DMS 273 treated with DMSO at 0.1 percent for 48 hours (cell line): ENCODE data around the gene ADAMTS9.

Source experiments
- DNase-seq: peaks from one replicate; lab custom pipeline; 2025; lab: John Stamatoyannopoulos, UW

The ADAMTS9 gene

GRCh38 chr3:64617610-64618009 lies 70.2 kb downstream of the ADAMTS9 start:
- DNase-seq: no peak

DNA sequence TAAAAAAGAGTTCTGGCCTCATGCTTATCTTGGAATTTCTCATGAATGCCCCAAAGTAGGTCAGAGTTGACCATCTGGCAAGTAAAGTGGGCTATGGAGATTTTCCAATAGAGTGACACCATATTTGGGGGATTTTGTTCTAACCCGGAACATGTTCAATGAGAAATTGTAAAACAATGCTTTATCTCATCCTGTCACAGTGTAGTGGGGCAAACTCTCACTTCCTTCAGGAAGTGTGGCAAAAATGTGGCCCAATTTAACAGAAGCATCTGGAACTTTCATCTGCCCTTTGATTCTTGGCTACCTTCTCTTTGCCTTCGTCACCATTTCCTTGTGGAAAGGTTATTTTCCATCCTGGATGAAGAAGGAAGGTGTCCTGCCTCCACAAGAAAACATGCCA lies 70.8 kb downstream of the ADAMTS9 start:
- DNase-seq: no peak

DNA sequence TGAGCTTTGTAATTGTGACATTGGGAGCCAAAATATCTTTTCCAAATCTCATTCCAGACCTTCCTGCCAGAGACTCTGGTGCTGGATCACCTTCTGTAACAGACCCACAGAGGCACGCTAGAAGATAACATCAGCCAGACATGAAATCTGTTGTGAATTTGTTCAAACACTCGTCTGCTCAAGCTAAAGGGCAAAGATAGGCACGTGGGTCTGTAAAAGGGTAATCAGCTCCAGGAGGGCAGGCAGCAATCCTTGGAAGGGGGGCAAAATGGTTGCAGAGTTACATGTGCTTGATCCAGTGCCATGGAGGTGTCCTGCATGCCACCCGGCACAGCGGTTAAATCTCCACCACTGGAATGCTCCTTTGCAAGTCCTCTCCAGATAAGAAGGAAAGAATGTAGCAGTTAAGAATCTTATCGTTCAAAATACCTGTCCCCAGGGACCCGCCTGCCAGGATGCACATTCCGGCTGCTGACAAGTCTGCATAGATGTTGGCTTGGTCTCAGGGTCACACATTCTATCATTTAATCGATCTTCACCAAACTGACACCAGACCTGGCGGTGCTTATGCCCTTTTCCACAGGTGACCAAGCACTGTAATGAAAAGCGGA lies 74.8 kb downstream of the ADAMTS9 start:
- no peak for DNase-seq

DNA sequence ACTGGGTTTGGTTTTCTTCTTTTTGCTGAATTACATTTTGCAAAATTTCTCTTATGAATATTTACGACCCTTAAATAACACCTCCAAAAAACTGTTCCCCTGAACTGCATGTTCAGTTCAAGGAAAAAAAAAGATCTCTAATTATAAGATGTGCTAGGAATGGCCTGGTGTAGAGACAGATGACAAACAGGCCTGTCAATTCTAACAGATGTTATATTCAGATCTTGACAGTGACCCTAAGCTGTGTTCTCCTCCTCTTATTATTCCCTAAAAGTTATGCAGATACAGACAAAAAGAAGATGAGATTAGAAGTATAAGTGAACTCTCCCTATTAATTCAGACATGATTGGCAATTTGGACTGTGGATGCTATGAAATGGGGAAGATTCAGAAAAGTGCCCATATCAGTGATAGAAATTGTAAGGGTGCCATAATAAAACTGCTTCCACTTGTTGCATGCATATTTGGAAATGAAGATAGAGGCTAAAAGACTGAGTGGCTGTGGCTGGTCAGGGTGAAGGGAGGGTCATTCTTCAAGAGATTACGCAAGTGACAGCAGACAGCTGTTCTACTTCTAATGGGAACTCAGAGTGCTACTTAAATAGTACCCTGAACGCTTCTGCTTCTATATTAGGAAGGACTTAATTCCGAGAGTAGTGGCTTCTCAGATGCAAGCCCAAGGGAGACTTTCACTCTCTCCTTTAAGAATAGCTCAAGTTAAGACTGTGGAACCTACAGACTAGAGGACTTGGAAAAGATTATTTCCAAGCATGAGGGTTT lies 75.5 kb downstream of the ADAMTS9 start:
- DNase-seq: no peak

GRCh38 chr3:64608741-64609140 lies 79.1 kb downstream of the ADAMTS9 start:
- DNase-seq: no peak

- DNase-seq: no peak
These were observed 80.7 kb downstream of the ADAMTS9 start for GRCh38 chr3:64607032-64607551.

GRCh38 chr3:64604313-64604712 lies 83.5 kb downstream of the ADAMTS9 start:
- DNase-seq: no peak

- DNase-seq: no peak
These were observed 86.0 kb downstream of the ADAMTS9 start for GRCh38 chr3:64601824-64602223.

DNA sequence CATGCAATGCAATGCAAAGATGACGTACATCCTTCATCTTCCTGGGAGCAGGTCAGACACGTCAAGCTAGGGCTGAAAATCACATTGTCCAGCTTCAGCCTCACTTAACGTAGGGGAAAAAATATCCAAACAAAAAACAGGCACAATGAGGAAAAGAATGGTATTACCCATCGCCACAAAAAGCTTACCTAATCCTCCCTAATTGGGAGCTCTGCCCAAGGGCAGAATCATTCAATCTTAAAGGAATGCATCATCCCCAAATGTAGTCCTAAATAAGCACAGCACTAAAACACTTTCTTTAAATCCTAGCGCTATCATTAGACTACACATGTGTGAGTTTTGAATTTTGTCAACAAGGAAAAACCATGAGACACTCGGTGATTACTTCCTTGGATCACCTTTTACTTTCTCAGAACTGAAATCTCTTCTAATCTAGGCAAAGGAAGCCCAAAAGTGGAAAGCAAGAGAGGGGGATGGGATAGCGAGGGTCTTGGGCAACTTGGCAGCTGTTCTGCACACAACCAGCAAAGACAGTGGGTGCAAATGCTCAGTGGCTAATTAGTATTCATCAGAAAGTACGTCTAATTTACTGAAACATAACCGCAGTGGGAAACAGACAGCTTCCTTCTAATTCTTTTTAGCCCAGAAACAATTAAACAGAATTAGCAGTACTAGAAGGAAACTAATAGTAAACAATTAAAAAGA lies 87.4 kb downstream of the ADAMTS9 start:
- no peak for DNase-seq

DNA sequence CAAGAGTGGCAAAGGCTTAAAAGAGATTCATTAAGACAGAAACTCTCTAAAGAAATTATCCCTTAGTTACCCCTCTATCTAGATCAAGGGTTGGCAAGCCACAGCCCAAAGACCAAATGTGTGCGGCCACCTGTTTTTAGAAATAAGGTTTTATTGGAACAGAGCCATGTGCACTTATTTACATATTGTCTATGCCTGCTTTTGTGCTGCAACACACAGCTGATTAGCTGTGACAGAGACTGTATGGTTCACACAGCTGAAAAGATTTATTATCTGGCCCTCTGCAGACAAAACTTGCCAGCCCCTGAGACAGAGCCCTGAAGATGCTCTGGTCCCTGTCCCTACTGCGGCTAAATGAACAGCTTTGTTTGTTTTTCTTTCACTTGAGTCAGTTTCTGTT lies 88.1 kb downstream of the ADAMTS9 start:
- no peak for DNase-seq

DNA sequence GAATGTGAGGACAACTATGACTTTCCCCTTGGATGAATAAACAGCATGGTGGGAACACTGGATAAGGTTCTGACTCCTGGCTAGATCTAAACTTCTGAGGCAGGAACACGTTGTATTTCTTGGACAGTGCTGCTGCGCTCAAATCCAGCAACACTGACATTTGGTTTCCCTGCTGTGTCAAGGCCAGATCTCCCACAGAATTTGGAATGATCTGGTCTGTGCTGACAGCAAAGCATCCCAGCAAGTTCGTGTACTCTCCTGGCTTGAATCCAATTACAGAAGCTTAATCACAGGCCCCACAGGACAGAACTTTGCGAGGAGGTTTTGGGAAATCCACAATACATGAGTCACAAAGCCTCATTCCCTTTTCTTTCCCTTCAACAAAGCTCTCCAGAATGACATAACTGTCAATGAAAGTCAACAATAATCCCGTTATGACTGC lies 92.5 kb downstream of the ADAMTS9 start:
- DNase-seq: no peak

DNA sequence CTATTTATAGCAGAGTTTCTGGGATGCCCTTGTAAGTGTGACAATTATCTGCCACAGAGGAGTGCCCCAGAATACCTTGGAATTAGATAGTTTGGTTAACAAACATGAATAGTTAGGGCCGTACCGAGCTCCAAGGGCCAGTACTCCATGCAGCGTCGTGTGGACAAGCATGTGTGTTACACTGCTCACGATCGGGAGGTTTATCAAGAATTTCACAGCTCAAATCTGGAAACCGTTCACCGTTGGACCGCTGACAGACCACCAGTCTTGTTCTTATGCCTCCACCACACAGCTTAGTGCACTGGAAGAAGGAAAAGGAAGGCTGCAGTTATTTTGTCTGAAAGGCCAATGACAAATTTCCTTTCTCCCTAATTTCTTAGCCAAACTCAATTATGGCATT lies 93.7 kb downstream of the ADAMTS9 start:
- DNase-seq: no peak

GRCh38 chr3:64593350-64593749 lies 94.5 kb downstream of the ADAMTS9 start:
- no peak for DNase-seq

DNA sequence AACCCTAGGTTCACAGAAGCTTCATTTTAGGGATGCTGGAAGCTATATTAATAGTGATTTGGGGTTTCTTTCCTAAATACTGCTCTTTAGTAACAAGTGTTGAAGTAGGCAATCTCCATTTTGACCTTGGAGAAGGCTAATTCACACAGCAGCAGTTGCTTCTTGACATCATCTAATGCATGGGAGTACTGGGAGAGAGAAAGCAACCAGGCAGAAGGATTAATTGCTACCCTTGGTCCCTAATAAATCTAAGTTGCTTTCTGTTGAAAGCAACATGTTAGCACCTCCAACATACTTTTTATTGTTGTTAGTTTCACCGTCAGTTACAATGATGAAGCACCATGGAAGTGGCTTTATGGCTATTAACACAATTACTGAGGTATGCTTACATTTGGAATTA lies 96.2 kb downstream of the ADAMTS9 start:
- no peak for DNase-seq

DNA sequence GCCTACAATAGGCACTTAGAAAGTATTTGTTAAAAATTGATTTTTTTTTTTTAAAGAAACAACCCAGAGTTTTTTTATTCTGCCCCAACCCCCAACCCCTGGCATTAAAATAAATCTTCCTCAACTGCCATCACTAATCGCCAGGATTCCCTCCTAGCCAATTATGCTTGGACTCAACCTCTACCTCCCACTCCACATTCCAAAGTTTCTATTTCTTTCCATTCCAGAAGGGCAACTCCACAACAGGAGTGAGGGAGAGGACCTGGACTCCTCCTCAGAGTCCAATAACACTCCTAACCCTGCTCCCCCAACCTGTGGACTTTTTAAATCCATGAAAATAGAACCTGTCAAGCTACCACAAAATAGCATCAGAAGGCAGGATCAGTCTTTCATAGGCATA lies 99.4 kb downstream of the ADAMTS9 start:
- DNase-seq: no peak

DNA sequence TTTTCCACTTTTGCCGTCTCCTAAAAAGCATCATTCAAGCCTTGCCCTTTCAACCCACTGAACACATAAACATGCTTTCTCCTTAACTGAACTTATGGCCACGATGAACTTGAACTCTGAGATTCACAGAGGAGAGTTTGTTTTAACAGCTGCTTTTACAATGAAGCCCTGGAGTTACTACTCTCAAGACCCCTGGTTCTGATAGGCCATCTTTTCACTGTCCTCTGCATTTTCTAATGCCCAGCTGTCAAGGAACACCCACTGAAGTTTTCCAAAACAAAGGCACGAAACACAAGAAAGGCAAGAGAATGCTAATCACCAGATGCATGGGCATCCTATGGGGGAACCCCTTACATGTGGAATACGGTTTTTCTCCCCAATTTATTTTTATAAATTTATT lies 100.8 kb downstream of the ADAMTS9 start:
- DNase-seq: no peak

- DNase-seq: no peak
These were observed 103.6 kb downstream of the ADAMTS9 start for GRCh38 chr3:64584179-64584578.

DNA sequence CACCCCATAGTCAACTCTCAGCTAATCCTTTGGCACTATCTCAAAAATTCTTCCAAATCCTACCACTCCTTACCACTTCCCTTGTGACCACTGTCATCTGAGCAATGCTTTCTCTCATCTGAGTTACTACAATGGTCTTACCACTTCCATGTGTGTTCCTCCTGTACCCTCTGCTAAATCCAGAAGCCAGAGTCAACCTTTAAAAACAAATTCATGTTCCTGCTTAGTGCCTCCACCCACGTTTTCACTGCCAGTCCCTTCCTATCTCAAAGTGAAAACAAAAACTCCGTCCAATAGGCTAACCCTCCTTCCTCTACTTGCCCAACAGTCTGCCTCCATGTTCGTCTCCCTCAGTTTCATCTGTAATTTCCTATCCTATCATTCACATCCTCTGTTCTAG lies 109.0 kb downstream of the ADAMTS9 start:
- DNase-seq: no peak

DNA sequence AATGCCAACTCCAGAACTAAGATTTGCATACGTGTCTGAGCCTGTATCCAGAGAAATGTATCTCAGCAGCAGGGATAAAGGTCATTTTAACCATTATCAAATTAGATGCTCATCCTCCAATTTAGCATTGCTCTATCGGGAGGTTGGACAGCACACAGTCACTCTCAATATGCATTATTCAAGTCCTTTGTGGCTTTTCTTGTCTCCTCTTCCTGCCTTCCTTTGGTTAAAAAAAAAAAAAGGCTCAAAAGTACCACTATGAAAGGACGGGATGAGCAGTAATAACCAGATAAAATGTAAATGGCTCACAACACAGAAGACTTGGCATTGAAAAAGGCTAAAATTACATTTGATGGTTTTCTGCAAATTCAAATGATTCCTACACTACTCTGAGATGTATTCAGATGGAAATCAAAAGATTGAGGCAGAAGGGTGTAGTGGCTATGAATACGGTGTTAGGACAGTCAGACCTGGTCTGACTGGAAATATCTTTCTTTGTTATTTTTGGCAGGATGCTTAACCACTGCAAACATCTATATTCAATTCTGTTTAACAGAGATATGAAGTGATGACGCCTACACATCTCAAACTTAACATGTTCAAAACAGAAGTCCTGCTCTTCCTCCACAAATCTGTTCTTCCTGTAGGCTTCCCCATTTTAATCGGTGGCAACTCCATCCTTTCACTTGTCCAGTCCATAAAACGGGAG lies 109.6 kb downstream of the ADAMTS9 start:
- DNase-seq: no peak

DNA sequence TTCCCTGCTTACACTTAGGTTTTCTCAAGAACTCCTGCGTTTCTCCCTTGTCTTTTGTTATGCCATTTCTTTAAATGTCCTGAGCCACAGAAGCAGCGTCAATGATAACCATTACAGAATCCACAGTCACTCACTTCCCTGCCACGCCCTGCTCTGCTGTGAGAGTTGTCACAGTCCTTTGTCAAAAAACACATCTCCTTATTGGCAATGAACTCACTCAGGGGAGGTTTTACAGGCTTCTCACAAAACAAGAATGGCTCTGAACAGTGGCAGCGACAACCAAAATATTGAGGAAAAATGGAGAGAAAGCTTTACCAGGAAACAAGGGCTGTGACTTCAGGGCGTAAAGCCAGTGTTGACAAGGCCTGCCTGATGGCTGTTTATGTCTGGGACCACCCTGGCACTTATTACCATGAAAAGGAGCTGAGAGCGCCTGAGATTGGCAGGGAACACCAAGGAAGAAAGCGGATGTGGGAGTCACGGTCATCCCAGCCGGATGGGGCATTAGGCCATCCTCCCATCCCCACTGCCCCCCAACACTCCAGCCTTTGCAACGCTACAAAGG lies 111.5 kb downstream of the ADAMTS9 start:
- DNase-seq: no peak

DNA sequence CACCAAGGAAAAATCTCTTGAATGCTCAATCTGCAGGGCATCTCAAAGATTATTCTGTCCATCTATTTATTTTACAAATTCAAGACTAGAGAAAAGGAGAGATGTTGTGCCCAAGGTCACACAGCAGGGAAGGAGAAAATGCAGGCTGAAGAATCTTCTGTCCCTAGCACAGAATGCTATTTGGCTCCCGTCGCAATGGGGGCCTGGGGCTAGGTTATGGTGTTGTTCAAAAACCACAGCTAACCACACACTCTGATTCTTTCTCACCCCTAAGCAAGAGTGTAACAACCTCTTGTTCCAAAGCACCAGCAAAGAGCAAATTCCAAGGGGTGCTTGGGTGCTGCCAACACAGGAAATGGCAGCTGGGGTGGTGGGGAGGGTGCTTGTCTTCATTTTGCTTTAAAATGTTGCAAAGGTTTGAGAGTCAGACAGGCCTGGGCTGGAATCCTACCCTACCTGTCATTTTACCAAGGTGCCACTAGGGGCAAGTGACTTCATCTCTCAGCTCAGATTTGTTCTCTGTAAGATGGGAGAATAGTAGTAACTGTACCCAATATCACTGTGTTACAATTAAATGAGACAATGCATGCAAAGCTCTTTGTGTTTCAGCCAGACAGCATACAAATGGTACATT lies 112.5 kb downstream of the ADAMTS9 start:
- DNase-seq: no peak

DNA sequence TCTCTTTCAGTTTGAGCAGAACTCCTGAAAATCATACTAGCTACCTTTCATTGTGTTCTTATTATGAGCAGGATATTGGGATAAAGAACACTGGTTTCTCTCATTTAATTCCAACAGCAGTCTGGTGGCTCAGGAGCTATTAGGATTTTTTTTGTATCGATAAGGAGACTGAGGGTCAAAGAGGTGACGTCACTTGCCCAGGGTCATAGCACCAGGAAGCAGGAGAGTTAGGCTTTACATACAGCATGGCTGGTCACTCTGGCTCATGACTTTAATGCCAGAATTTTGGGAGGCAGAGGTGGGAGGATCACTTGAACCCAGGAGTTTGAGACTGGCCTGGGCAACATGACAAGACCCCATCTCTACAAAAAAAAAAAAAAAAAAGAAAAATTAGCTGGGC lies 113.6 kb downstream of the ADAMTS9 start:
- DNase-seq: no peak
